ENCODE measurements around the gene PTTG1IP. TPM values are rescaled to one million over a fixed set of nuclear protein-coding genes. Genes with fewer than 3 reads are reported as not detected.
A peak's percentile ranks its signal among the peaks of the same experiment; 100 is the strongest.

PTTG1IP gene
- total RNA-seq, 1 experiment from 2014 or later = 136 TPM

DNA sequence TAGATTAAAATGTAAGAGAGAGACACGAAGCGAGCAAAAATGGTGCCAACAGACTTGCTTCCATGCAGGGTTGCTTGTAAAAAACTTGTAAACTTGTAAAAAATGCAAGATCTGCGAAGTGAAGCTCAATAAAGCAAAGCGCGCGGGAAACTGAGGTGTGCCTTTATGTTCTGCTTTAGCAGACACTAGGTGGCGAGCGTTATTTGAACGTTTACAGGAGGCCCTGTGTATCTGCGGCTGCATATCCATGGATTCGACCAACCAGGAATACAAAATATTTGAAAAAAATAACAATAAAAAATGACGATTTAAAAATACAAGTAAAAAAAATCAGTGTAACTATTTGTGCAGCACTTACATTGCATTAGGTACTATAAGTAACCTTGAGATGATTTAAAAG is 73.4 kb downstream of the PTTG1IP start:
- CTCF ChIA-PET = interaction anchor here (0.6 to 2.1 kb wide), 4 partner anchors 111 to 329 kb away, joined by 3 to 8 read pairs (median 6); no protein-coding TSS in a partner anchor
- intact Hi-C loops (cut with micrococcal nuclease; ENCODE audit: unreplicated experiment) = loop anchor here (10.0 kb wide), 3 partner anchors 75 to 325 kb away; partner anchors contain the start of gene PTTG1IP
- Mint-ChIP-seq H3K9me3 (ENCODE audit: low read depth, unreplicated experiment) (no peaks in the 10 kb centered on the region), H3K4me3 (ENCODE audit: low read depth, unreplicated experiment) (peak overlapping the region; percentile 82), H3K4me1 (ENCODE audit: low read depth, unreplicated experiment) (peaks cover 19% of the 10 kb centered on the region), H3K27ac (ENCODE audit: unreplicated experiment) (no peak overlapping the region), H3K36me3 (ENCODE audit: insufficient read depth, unreplicated experiment) (peaks cover 34% of the 10 kb centered on the region), H3K27me3 (ENCODE audit: unreplicated experiment) (no peaks in the 10 kb centered on the region)
- BruUV-seq (replicated peaks) = no TSS peak
- TF ChIP-seq, protein P1, sequence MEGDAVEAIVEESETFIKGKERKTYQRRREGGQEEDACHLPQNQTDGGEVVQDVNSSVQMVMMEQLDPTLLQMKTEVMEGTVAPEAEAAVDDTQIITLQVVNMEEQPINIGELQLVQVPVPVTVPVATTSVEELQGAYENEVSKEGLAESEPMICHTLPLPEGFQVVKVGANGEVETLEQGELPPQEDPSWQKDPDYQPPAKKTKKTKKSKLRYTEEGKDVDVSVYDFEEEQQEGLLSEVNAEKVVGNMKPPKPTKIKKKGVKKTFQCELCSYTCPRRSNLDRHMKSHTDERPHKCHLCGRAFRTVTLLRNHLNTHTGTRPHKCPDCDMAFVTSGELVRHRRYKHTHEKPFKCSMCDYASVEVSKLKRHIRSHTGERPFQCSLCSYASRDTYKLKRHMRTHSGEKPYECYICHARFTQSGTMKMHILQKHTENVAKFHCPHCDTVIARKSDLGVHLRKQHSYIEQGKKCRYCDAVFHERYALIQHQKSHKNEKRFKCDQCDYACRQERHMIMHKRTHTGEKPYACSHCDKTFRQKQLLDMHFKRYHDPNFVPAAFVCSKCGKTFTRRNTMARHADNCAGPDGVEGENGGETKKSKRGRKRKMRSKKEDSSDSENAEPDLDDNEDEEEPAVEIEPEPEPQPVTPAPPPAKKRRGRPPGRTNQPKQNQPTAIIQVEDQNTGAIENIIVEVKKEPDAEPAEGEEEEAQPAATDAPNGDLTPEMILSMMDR (IDR thresholded peaks at IDR 0.05; ENCODE audit: unreplicated experiment) = no peak
- no peak for DNase-seq

DNA sequence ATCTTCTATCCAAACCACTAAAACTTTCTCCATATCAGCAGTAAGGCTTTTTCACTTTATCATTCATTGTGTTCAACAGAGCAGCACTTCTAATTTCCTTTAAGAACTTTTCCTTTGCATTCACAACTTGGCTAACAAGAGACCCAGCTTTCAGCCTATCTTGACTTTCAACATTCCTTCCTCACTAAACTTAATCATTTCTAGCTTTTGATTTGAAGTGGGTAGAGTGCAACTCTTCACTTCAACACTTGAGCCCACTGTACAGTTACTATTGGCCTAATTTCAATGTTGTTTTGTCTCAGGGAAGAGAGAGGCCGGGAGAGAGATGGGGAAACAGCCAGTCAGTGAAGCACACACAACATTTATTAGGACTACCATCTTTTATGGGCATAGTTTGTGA is 73.8 kb downstream of the PTTG1IP start:
- peaks cover 19% of the 10 kb centered on the region for H3K4me1 Mint-ChIP-seq (ENCODE audit: low read depth, unreplicated experiment)
- CTCF ChIA-PET = interaction anchor here (0.6 to 2.1 kb wide), 3 partner anchors 128 to 329 kb away, joined by 3 to 8 read pairs (median 3); no protein-coding TSS in a partner anchor
- H3K9me3 Mint-ChIP-seq (ENCODE audit: low read depth, unreplicated experiment) = no peaks in the 10 kb centered on the region
- no peaks in the 10 kb centered on the region for H3K27me3 Mint-ChIP-seq (ENCODE audit: unreplicated experiment)
- DNase-seq = no peak
- TF ChIP-seq, protein P1 (IDR thresholded peaks at IDR 0.05; ENCODE audit: unreplicated experiment) = no peak
- intact Hi-C loops (cut with micrococcal nuclease; ENCODE audit: unreplicated experiment) = loop anchor here (10.0 kb wide), 3 partner anchors 75 to 325 kb away; partner anchors contain the start of gene PTTG1IP
- peaks cover 34% of the 10 kb centered on the region for H3K36me3 Mint-ChIP-seq (ENCODE audit: insufficient read depth, unreplicated experiment)
- H3K4me3 Mint-ChIP-seq (ENCODE audit: low read depth, unreplicated experiment) = peak overlapping the region; percentile 82
- no peak overlapping the region for H3K27ac Mint-ChIP-seq (ENCODE audit: unreplicated experiment)
- no TSS peak for BruUV-seq (replicated peaks)

Other genes starting within 250 kb of the PTTG1IP start
- gene KRTAP10-9, start 246.6 kb downstream of the PTTG1IP start, total RNA-seq (2022) = not detected in 2 replicates
- not detected in 2 replicates for gene KRTAP10-10, start 236.3 kb downstream of the PTTG1IP start, total RNA-seq (2022)
- not detected in 2 replicates for gene KRTAP10-11, start 227.3 kb downstream of the PTTG1IP start, total RNA-seq (2022)
- not detected in 2 replicates for gene KRTAP12-4, start 219.0 kb downstream of the PTTG1IP start, total RNA-seq (2022)
- gene KRTAP12-3, start 215.8 kb downstream of the PTTG1IP start, total RNA-seq (2022) = not detected in 2 replicates
- gene KRTAP12-2, start 206.8 kb downstream of the PTTG1IP start, total RNA-seq (2022) = not detected in 2 replicates
- gene KRTAP12-1, start 191.5 kb downstream of the PTTG1IP start, total RNA-seq (2022) = not detected in 2 replicates
- not detected in 2 replicates for gene KRTAP10-12, start 176.5 kb downstream of the PTTG1IP start, total RNA-seq (2022)
- not detected in 2 replicates for gene TSPEAR, start 162.1 kb downstream of the PTTG1IP start, total RNA-seq (2022)
- gene UBE2G2, start 71.9 kb downstream of the PTTG1IP start, total RNA-seq (2022) = 61.7 and 70.8 TPM in 2 replicates
- gene SUMO3, start 55.6 kb downstream of the PTTG1IP start, total RNA-seq (2022) = 56.7 and 58.1 TPM in 2 replicates
- gene ITGB2, start 47.2 kb upstream of the PTTG1IP start, total RNA-seq (2022) = 0.42 and 0.47 TPM in 2 replicates
- 24.6 and 28.6 TPM in 2 replicates for gene SLX9, start 66.3 kb upstream of the PTTG1IP start, total RNA-seq (2022)
- 1.7 and 2.8 TPM in 2 replicates for gene ADARB1, start 200.9 kb upstream of the PTTG1IP start, total RNA-seq (2022)